SK-N-SH (cell line): ENCODE data around the gene HSD17B12. TPM values are rescaled to one million over a fixed set of nuclear protein-coding genes. Genes with fewer than 3 reads are reported as not detected.

Source experiments
- CTCF ChIA-PET: fragments of 300-600, 350-600 bp; formaldehyde crosslinking; extraction: SDS; loops from one replicate; lab custom pipeline; 2021; lab: Yijun Ruan, JAX
- POLR2A ChIA-PET: fragments of 350-600 bp; sonication (Branson Sonifier 250); formaldehyde crosslinking; extraction: SDS; loops from one replicate; lab custom pipeline; 2020; ENCODE audit warnings: antibody characterized with exemption, inconsistent platforms; lab: Yijun Ruan, JAX
- DNase-seq: peaks from one replicate; pipeline ENCODE4 v3.0.0; 2012
- H2AFZ ChIP-seq: fragments of 200-600 bp; sonication (generic); 2 replicates; pipeline ENCODE4 v1.8.1; 2016; ENCODE audit warnings: antibody characterized with exemption, mild to moderate bottlenecking, low read depth
- H3F3A ChIP-seq: fragments of 200-600 bp; sonication (generic); replicated peaks from 2 replicates; pipeline ENCODE3; 2016; ENCODE audit warnings: antibody characterized with exemption, mild to moderate bottlenecking; ENCODE audit not compliant: insufficient read depth
- H3K27ac ChIP-seq, 2 experiments: fragments of 200-500 bp in 1 of 2; fragments of 200-600 bp in 1 of 2; sonication (Bioruptor generic) in 1 of 2; sonication (generic), shearing (Covaris generic) in 1 of 2; 2 replicates each; pipeline versions ENCODE4 v1.5.1 to v1.6.1; 2014 to 2016; ENCODE audit warnings: low read depth in 2 of 2, inconsistent platforms in 1 of 2, low read length in 1 of 2, mild to moderate bottlenecking in 1 of 2, mixed read lengths in 1 of 2
- H3K27me3 ChIP-seq: fragments of 200-600 bp; sonication (generic), shearing (Covaris generic); 2 replicates; pipeline ENCODE4 v1.6.1; 2016; ENCODE audit warnings: mixed run types; ENCODE audit not compliant: insufficient read depth
- H3K36me3 ChIP-seq, 2 experiments: fragments of 200-500 bp in 1 of 2; fragments of 200-600 bp in 1 of 2; sonication (Bioruptor generic) in 1 of 2; sonication (generic) in 1 of 2; replicated peaks in 1 of 2; 2 replicates each; pipeline versions ENCODE3 to v1.5.1; 2014 to 2016; ENCODE audit warnings: low read length in 1 of 2, mild to moderate bottlenecking in 1 of 2; ENCODE audit not compliant: insufficient read depth in 2 of 2, control insufficient read depth in 1 of 2
- H3K4me1 ChIP-seq, 2 experiments: fragments of 200-500 bp in 1 of 2; fragments of 200-600 bp in 1 of 2; sonication (Bioruptor generic) in 1 of 2; sonication (generic), shearing (Covaris generic) in 1 of 2; 2 replicates each; pipeline versions ENCODE4 v1.5.1 to v1.6.1; 2014 to 2016; ENCODE audit warnings: low read depth in 1 of 2, low read length in 1 of 2, mixed run types in 1 of 2; ENCODE audit not compliant: insufficient read depth in 2 of 2, control insufficient read depth in 1 of 2
- H3K4me2 ChIP-seq: fragments of 200-600 bp; sonication (generic), shearing (Covaris generic); 2 replicates; pipeline ENCODE4 v1.6.1; 2017; ENCODE audit warnings: mixed run types
- H3K4me3 ChIP-seq, 2 experiments: fragments of 200-500 bp in 1 of 2; fragments of 200-600 bp in 1 of 2; sonication (Bioruptor generic) in 1 of 2; sonication (generic), shearing (Covaris generic) in 1 of 2; 2 replicates each; pipeline versions ENCODE4 v1.5.1 to v1.8.1; 2014 to 2016; ENCODE audit warnings: low read depth in 2 of 2, inconsistent platforms in 1 of 2, low read length in 1 of 2, mild to moderate bottlenecking in 1 of 2, mixed read lengths in 1 of 2, moderate library complexity in 1 of 2
- H3K79me2 ChIP-seq: fragments of 200-600 bp; sonication (generic); 2 replicates; pipeline ENCODE4 v1.8.1; 2017; ENCODE audit warnings: mild to moderate bottlenecking; ENCODE audit not compliant: insufficient read depth
- H3K9ac ChIP-seq: fragments of 200-600 bp; sonication (generic); 2 replicates; pipeline ENCODE4 v1.6.1; 2017; ENCODE audit warnings: mixed run types
- H3K9me2 ChIP-seq: fragments of 200-600 bp; sonication (generic); 2 replicates; pipeline ENCODE4 v1.6.1; 2017; ENCODE audit warnings: mixed run types
- H3K9me3 ChIP-seq: fragments of 200-600 bp; sonication (generic); 2 replicates; pipeline ENCODE4 v1.6.1; 2017; ENCODE audit warnings: mixed run types, mild to moderate bottlenecking, moderate library complexity
- H4K20me1 ChIP-seq: fragments of 200-600 bp; sonication (generic); 2 replicates; pipeline ENCODE4 v1.6.1; 2017; ENCODE audit warnings: mild to moderate bottlenecking, mixed run types; ENCODE audit not compliant: insufficient read depth
- CHD2 ChIP-seq: fragments of 150-350 bp; IDR thresholded peaks from 2 replicates; pipeline ENCODE4 v1.6.1; 2018; ENCODE audit warnings: low read length; ENCODE audit not compliant: partially characterized antibody
- CTCF ChIP-seq: fragments of 200-600 bp; sonication (generic); IDR thresholded peaks from 2 replicates; pipeline ENCODE4 v1.6.1; 2017; ENCODE audit warnings: antibody characterized with exemption, mild to moderate bottlenecking, moderate library complexity
- ELF1 ChIP-seq: IDR thresholded peaks from 2 replicates; pipeline ENCODE4 v1.4.0; 2012
- FOXM1 ChIP-seq: IDR thresholded peaks from 2 replicates; pipeline ENCODE4 v1.4.0; 2012; ENCODE audit warnings: low read depth, mild to moderate bottlenecking
- GABPA ChIP-seq: IDR thresholded peaks from 2 replicates; pipeline ENCODE4 v1.4.0; 2012; ENCODE audit warnings: low read depth, mild to moderate bottlenecking
- GATA2 ChIP-seq: sonication (generic); formaldehyde crosslinking; IDR thresholded peaks from 2 replicates; pipeline ENCODE4 v1.5.0; 2020; ENCODE audit warnings: mild to moderate bottlenecking, missing genetic modification reagents
- JUND ChIP-seq: IDR thresholded peaks from 2 replicates; pipeline ENCODE4 v1.4.0; 2012
- MAX ChIP-seq: IDR thresholded peaks from 2 replicates; pipeline ENCODE4 v1.4.0; 2012; ENCODE audit warnings: low read depth
- MEF2A ChIP-seq: IDR thresholded peaks from 2 replicates; pipeline ENCODE4 v1.4.0; 2012; ENCODE audit warnings: low read depth, borderline replicate concordance
- NFIC ChIP-seq: IDR thresholded peaks from 2 replicates; pipeline ENCODE4 v1.4.0; 2012; ENCODE audit warnings: borderline replicate concordance
- PBX3 ChIP-seq: IDR thresholded peaks from 2 replicates; pipeline ENCODE4; 2012
- POLR2AphosphoS5 ChIP-seq: IDR thresholded peaks from 2 replicates; pipeline ENCODE4 v1.6.1; 2012; ENCODE audit warnings: low read depth, low read length
- RCOR1 ChIP-seq: fragments of 150-350 bp; IDR thresholded peaks from 2 replicates; pipeline ENCODE4 v1.6.1; 2017; ENCODE audit warnings: antibody characterized with exemption, low read length
- RFX5 ChIP-seq: IDR thresholded peaks from 2 replicates; pipeline ENCODE4 v1.6.1; 2012; ENCODE audit warnings: mild to moderate bottlenecking, improper control_type of control experiment, low read length
- RXRA ChIP-seq: IDR thresholded peaks from 2 replicates; pipeline ENCODE4 v1.4.0; 2012; ENCODE audit warnings: low read depth, mild to moderate bottlenecking, borderline replicate concordance
- SMC3 ChIP-seq: IDR thresholded peaks from 2 replicates; pipeline ENCODE4 v1.6.1; 2012; ENCODE audit warnings: low read depth, low read length, improper control_type of control experiment
- TAF1 ChIP-seq: IDR thresholded peaks from 2 replicates; pipeline ENCODE4 v1.6.1; 2012; ENCODE audit warnings: low read depth, mild to moderate bottlenecking, low read length, moderate library complexity, borderline replicate concordance
- TEAD4 ChIP-seq: IDR thresholded peaks from 2 replicates; pipeline ENCODE4 v1.4.0; 2012; ENCODE audit warnings: mild to moderate bottlenecking, borderline replicate concordance; ENCODE audit not compliant: insufficient read depth
- ZBTB33 ChIP-seq: IDR thresholded peaks from 2 replicates; pipeline ENCODE4 v1.4.0; 2012; ENCODE audit warnings: low read depth, borderline replicate concordance
- WGBS: methylation state at CpG from one replicate; pipeline ENCODE4 v1.1.6; 2017; ENCODE audit warnings: low lambda C conversion rate; 5-methylcytosine and 5-hydroxymethylcytosine counted together
- polyA plus RNA-seq, 3 experiments: library from polyadenylated mRNA; depleted of rRNA; stranded (reverse); fragments of >200 nt; gene quantifications; 2 replicates each; pipeline ENCODE4 v1.2.3, GENCODE V29; 2012

The HSD17B12 gene
- polyA plus RNA-seq, 1 of the 3 experiments (the other 2 are of a cell fraction): 19.7 TPM

GRCh38 chr11:43691806-43692205 lies 11.3 kb downstream of the HSD17B12 start:
- peaks cover 24% of the 10 kb centered on the region for H3K79me2 ChIP-seq
- peaks cover 0 to 12% of the 10 kb centered on the region in 2 experiments; a peak in 3 of 4 replicates for H3K4me1 ChIP-seq
- ChIA-PET POLR2A (no interaction called here), CTCF (interaction anchor here (0.7 kb wide), 1 partner anchor 110 kb away, joined by 4 read pairs; no protein-coding TSS in a partner anchor)
- no peaks in the 10 kb centered on the region for H3K9me2 ChIP-seq
- H3K9me3 ChIP-seq: no peaks in the 10 kb centered on the region
- H3K4me2 ChIP-seq: no peak overlapping the region
- H3F3A ChIP-seq: no peaks in the 10 kb centered on the region
- TF ChIP-seq RFX5: no peak
- TF ChIP-seq MEF2A: no peak
- TF ChIP-seq NFIC: no peak
- TF ChIP-seq ELF1: no peak
- TF ChIP-seq GATA2: no peak
- TF ChIP-seq FOXM1: no peak
- no peak for TF ChIP-seq JUND
- no peak for TF ChIP-seq CTCF
- TF ChIP-seq TEAD4: no peak
- TF ChIP-seq PBX3: no peak
- TF ChIP-seq GABPA: no peak
- TF ChIP-seq POLR2AphosphoS5: no peak
- TF ChIP-seq TAF1: no peak
- TF ChIP-seq SMC3: no peak
- TF ChIP-seq RCOR1: no peak
- no peak for TF ChIP-seq MAX
- WGBS: 54% methylated on average over 1 of the region's 1 CpG
- H2AFZ ChIP-seq: no peak overlapping the region
- H3K27me3 ChIP-seq: no peaks in the 10 kb centered on the region
- no peaks in the 10 kb centered on the region for H4K20me1 ChIP-seq
- H3K27ac ChIP-seq: peak overlapping the region in 1 of 2 experiments; percentile 76; a peak in 1 of 4 replicates
- no peak overlapping the region for H3K9ac ChIP-seq
- H3K36me3 ChIP-seq: no peaks in the 10 kb centered on the region
- DNase-seq: no peak
- no peak overlapping the region for H3K4me3 ChIP-seq

GRCh38 chr11:43693069-43693468 lies 12.5 kb downstream of the HSD17B12 start:
- ChIA-PET CTCF (interaction anchor here (0.7 to 1.0 kb wide), 2 partner anchors 18 to 136 kb away, joined by 3 read pairs; no protein-coding TSS in a partner anchor), POLR2A (interaction anchor here (0.6 kb wide), 1 partner anchor 12 kb away, joined by 3 read pairs; the partner anchor contains the start of gene HSD17B12)
- Histone ChIP-seq H3K27ac (peak overlapping the region in 1 of 2 experiments; percentile 76; a peak in 2 of 4 replicates), H2AFZ (no peak overlapping the region), H4K20me1 (no peaks in the 10 kb centered on the region), H3K4me2 (no peak overlapping the region), H3F3A (no peaks in the 10 kb centered on the region), H3K27me3 (no peaks in the 10 kb centered on the region), H3K4me3 (no peak overlapping the region), H3K79me2 (peaks cover 23% of the 10 kb centered on the region), H3K36me3 (no peaks in the 10 kb centered on the region), H3K9me2 (no peaks in the 10 kb centered on the region), H3K4me1 (peaks cover 0 to 12% of the 10 kb centered on the region in 2 experiments; a peak in 2 of 4 replicates), H3K9ac (no peak overlapping the region), H3K9me3 (no peaks in the 10 kb centered on the region)
- peak; percentile 58 for DNase-seq
- WGBS: 24% methylated on average over 2 of the region's 2 CpGs
- TF ChIP-seq CHD2 (peak; percentile 34), JUND (no peak), FOXM1 (no peak), MAX (no peak), RXRA (no peak), GATA2 (peak; percentile 90), GABPA (no peak), POLR2AphosphoS5 (peak; percentile 46), ZBTB33 (no peak)
